ENCODE results near the gene EFHC2.

GRCh38 chrX:44267861-44268260 lies 75.6 kb downstream of the EFHC2 start:
- TF ChIP-seq, protein P1, sequence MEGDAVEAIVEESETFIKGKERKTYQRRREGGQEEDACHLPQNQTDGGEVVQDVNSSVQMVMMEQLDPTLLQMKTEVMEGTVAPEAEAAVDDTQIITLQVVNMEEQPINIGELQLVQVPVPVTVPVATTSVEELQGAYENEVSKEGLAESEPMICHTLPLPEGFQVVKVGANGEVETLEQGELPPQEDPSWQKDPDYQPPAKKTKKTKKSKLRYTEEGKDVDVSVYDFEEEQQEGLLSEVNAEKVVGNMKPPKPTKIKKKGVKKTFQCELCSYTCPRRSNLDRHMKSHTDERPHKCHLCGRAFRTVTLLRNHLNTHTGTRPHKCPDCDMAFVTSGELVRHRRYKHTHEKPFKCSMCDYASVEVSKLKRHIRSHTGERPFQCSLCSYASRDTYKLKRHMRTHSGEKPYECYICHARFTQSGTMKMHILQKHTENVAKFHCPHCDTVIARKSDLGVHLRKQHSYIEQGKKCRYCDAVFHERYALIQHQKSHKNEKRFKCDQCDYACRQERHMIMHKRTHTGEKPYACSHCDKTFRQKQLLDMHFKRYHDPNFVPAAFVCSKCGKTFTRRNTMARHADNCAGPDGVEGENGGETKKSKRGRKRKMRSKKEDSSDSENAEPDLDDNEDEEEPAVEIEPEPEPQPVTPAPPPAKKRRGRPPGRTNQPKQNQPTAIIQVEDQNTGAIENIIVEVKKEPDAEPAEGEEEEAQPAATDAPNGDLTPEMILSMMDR (IDR thresholded peaks at IDR 0.05) = no peak
- TF ChIP-seq POLR2AphosphoS5 (IDR thresholded peaks at IDR 0.05) (no peak), POLR2A (IDR thresholded peaks at IDR 0.05) (no peak)

Measured in prostate gland (tissue), 2 donors.